ENCODE data around the gene PPM1B. TPM values are rescaled to one million over a fixed set of nuclear protein-coding genes. Genes with fewer than 3 reads are reported as not detected.

PPM1B gene
- total and polyA plus RNA-seq, 2 of the 4 experiments (the other 2 are of a cell fraction): 13.4 to 14.7 TPM

DNA sequence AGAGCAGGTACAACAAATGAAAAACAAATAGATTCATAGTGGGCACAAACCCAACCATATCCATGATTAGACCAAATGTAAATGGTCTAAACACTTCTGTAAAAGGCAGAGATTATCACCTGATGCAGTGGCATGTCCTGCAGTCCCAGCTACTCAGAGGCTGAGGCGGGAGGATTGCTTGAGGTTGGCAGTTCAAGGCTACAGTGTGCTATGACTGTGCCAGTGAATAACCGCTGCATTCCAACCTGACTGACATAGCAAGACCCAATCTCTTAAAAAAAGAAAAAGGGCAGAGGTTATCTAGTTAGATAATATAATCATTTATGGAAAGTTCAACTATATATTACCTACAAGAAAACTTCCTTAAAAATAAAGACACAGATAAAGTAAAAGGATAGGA is 85.3 kb downstream of the PPM1B start:
- H3K36me3 ChIP-seq (ENCODE audit: control insufficient read depth, insufficient read depth, low read length): no peaks in the 10 kb centered on the region
- CTCF ChIA-PET: interaction anchor here (0.6 to 1.3 kb wide), 2 partner anchors 15 to 41 kb away, joined by 3 read pairs; no protein-coding TSS in a partner anchor
- H2BK120ac ChIP-seq (ENCODE audit: low read depth, low read length): no peak overlapping the region
- H3K18ac ChIP-seq (ENCODE audit: low read depth, low read length): no peak overlapping the region
- WGBS, 2 experiments (ENCODE audit: extremely low coverage in 2 of 2, insufficient read length in 1 of 2): no CpG with 5 or more reads among the region's 2 CpGs
- in situ Hi-C loops (cut with MboI; ENCODE audit: low sequenced_read_pairs): no loop called here
- no TSS peak for BruUV-seq (replicated peaks)
- no peak overlapping the region for H3K4me2 ChIP-seq (ENCODE audit: low read depth, low read length)
- no peak overlapping the region for H3K27ac ChIP-seq (ENCODE audit: insufficient read depth, low read length)
- no peak overlapping the region for H4K91ac ChIP-seq (ENCODE audit: insufficient read depth, low read depth, low read length)
- H2BK5ac ChIP-seq (ENCODE audit: low read depth, low read length, poor library complexity, severe bottlenecking): no peak overlapping the region
- H3K9me1 ChIP-seq (ENCODE audit: insufficient read depth, low read length): no peaks in the 10 kb centered on the region
- H3K4me3 ChIP-seq (ENCODE audit: insufficient read depth, low read depth, low read length): no peak overlapping the region
- POLR2A ChIA-PET (ENCODE audit: unreplicated experiment): no interaction called here
- no peak overlapping the region for H2AFZ ChIP-seq (replicated peaks; ENCODE audit: low read length, poor library complexity)
- H2BK20ac ChIP-seq (ENCODE audit: low read depth, low read length): no peak overlapping the region
- no peaks in the 10 kb centered on the region for H3K27me3 ChIP-seq (ENCODE audit: control insufficient read depth, insufficient read depth, low read length)
- no peaks in the 10 kb centered on the region for H4K20me1 ChIP-seq (ENCODE audit: insufficient read depth, low read length)
- TF ChIP-seq, protein P1, sequence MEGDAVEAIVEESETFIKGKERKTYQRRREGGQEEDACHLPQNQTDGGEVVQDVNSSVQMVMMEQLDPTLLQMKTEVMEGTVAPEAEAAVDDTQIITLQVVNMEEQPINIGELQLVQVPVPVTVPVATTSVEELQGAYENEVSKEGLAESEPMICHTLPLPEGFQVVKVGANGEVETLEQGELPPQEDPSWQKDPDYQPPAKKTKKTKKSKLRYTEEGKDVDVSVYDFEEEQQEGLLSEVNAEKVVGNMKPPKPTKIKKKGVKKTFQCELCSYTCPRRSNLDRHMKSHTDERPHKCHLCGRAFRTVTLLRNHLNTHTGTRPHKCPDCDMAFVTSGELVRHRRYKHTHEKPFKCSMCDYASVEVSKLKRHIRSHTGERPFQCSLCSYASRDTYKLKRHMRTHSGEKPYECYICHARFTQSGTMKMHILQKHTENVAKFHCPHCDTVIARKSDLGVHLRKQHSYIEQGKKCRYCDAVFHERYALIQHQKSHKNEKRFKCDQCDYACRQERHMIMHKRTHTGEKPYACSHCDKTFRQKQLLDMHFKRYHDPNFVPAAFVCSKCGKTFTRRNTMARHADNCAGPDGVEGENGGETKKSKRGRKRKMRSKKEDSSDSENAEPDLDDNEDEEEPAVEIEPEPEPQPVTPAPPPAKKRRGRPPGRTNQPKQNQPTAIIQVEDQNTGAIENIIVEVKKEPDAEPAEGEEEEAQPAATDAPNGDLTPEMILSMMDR (conservative IDR thresholded peaks at IDR 0.05; ENCODE audit: low read depth, low read length): no peak
- no peak for TF ChIP-seq MAFK (IDR thresholded peaks at IDR 0.05; ENCODE audit: low read depth, low read length)
- TF ChIP-seq POLR2A (IDR thresholded peaks at IDR 0.05; ENCODE audit: low read depth, low read length): no peak
- TF ChIP-seq, protein P2, sequence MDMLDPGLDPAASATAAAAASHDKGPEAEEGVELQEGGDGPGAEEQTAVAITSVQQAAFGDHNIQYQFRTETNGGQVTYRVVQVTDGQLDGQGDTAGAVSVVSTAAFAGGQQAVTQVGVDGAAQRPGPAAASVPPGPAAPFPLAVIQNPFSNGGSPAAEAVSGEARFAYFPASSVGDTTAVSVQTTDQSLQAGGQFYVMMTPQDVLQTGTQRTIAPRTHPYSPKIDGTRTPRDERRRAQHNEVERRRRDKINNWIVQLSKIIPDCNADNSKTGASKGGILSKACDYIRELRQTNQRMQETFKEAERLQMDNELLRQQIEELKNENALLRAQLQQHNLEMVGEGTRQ (IDR thresholded peaks at IDR 0.05; ENCODE audit: low read depth, low read length): no peak
- TF ChIP-seq, protein P3, sequence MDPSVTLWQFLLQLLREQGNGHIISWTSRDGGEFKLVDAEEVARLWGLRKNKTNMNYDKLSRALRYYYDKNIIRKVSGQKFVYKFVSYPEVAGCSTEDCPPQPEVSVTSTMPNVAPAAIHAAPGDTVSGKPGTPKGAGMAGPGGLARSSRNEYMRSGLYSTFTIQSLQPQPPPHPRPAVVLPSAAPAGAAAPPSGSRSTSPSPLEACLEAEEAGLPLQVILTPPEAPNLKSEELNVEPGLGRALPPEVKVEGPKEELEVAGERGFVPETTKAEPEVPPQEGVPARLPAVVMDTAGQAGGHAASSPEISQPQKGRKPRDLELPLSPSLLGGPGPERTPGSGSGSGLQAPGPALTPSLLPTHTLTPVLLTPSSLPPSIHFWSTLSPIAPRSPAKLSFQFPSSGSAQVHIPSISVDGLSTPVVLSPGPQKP (IDR thresholded peaks at IDR 0.05; ENCODE audit: borderline replicate concordance, low read depth, low read length): no peak
- no peak for TF ChIP-seq BHLHE40 (IDR thresholded peaks at IDR 0.05; ENCODE audit: low read depth, low read length)
- no peak for TF ChIP-seq RFX5 (IDR thresholded peaks at IDR 0.05; ENCODE audit: low read depth, low read length)
- no peak for TF ChIP-seq CEBPB (IDR thresholded peaks at IDR 0.05; ENCODE audit: low read depth, low read length)
- no peak for TF ChIP-seq MXI1 (IDR thresholded peaks at IDR 0.05; ENCODE audit: borderline replicate concordance, low read depth, low read length)
- TF ChIP-seq RCOR1 (IDR thresholded peaks at IDR 0.05; ENCODE audit: insufficient replicate concordance, low read length): no peak
- no peak for TF ChIP-seq RAD21 (IDR thresholded peaks at IDR 0.05; ENCODE audit: low read length)
- no peak for TF ChIP-seq CHD1 (IDR thresholded peaks at IDR 0.05; ENCODE audit: low read depth, low read length)
- TF ChIP-seq NFE2L2 (IDR thresholded peaks at IDR 0.05; ENCODE audit: low read depth, low read length): no peak
- no peak for TF ChIP-seq SMC3 (IDR thresholded peaks at IDR 0.05; ENCODE audit: low read depth, low read length)
- TF ChIP-seq MAZ (IDR thresholded peaks at IDR 0.05; ENCODE audit: borderline replicate concordance, low read depth, low read length): no peak
- no peak for TF ChIP-seq FOS (IDR thresholded peaks at IDR 0.05; ENCODE audit: low read depth, low read length)
- H4K8ac ChIP-seq (ENCODE audit: low read depth in 2 of 2, low read length in 2 of 2): no peak overlapping the region
- H3K56ac ChIP-seq (ENCODE audit: extremely low read depth, insufficient read depth, low read length): no peak overlapping the region
- H3K9ac ChIP-seq (ENCODE audit: low read depth, low read length): no peak overlapping the region
- H3K23ac ChIP-seq (ENCODE audit: low read depth, low read length): no peak overlapping the region
- H3K4ac ChIP-seq (ENCODE audit: low read depth, low read length): no peak overlapping the region
- H2BK15ac ChIP-seq (ENCODE audit: low read depth, low read length): no peak overlapping the region
- no peak overlapping the region for H3K14ac ChIP-seq (replicated peaks; ENCODE audit: low read depth, low read length)
- ATAC-seq (ENCODE audit: low read depth) (no peak), DNase-seq (no peak)
- no peak overlapping the region for H4K5ac ChIP-seq (ENCODE audit: low read depth, low read length)
- H3K4me1 ChIP-seq (ENCODE audit: control insufficient read depth, insufficient read depth, low read length): no peaks in the 10 kb centered on the region
- intact Hi-C loops (cut with micrococcal nuclease): no loop called here
- H3K79me1 ChIP-seq (ENCODE audit: low read depth in 1 of 2, low read length in 2 of 2): no peaks in the 10 kb centered on the region
- H2AK9ac ChIP-seq (replicated peaks; ENCODE audit: low read depth, low read length, poor library complexity): no peak overlapping the region
- no peak overlapping the region for H2AK5ac ChIP-seq (ENCODE audit: low read depth, low read length)
- dilution Hi-C loops (cut with HindIII; ENCODE audit: low sequenced_read_pairs, unreplicated experiment): no loop called here
- H3K9me3 ChIP-seq (ENCODE audit: control insufficient read depth, insufficient read depth, low read length): peaks cover 6% of the 10 kb centered on the region

Data from IMR-90 (cell line).